Kidney epithelial cell (primary cell): Measurements from ENCODE around the gene SMAD2. TPM values are rescaled to one million over a fixed set of nuclear protein-coding genes. Genes with fewer than 3 reads are reported as not detected.

ENCODE experiments used
- DNase-seq: peaks from one replicate; pipeline ENCODE4 v3.0.0-alpha.2; 2010; ENCODE audit warnings: low read depth
- H3K27me3 ChIP-seq: 2 replicates; pipeline ENCODE4 v1.6.0; 2011; ENCODE audit warnings: low read length; ENCODE audit not compliant: control insufficient read depth, insufficient read depth
- H3K36me3 ChIP-seq: 2 replicates; pipeline ENCODE4 v1.5.1; 2011; ENCODE audit warnings: low read length; ENCODE audit not compliant: control insufficient read depth, insufficient read depth
- H3K4me3 ChIP-seq: 2 replicates; pipeline ENCODE4 v1.5.1; 2011; ENCODE audit warnings: low read depth, mild to moderate bottlenecking, control low read depth, low read length
- CTCF ChIP-seq: IDR thresholded peaks from 2 replicates; pipeline ENCODE4 v1.5.1; 2011; ENCODE audit warnings: mild to moderate bottlenecking, moderate library complexity, low read length, control low read depth, inconsistent platforms; ENCODE audit not compliant: insufficient read depth, poor library complexity, severe bottlenecking
- total RNA-seq: library from RNA; depleted of rRNA; stranded (reverse); fragments of >200 nt; gene quantifications from 2 replicates; pipeline ENCODE4 v1.2.3, GENCODE V29; 2015

SMAD2 gene
- total RNA-seq, 1 donor from 2014 or later, result 122 TPM

- DNase-seq, result no peak
- TF ChIP-seq CTCF, result no peak
- Histone ChIP-seq H3K4me3 (no peak overlapping the region), H3K27me3 (no peaks in the 10 kb centered on the region), H3K36me3 (no peaks in the 10 kb centered on the region)
Observed at GRCh38 chr18:47901624-47902362, 28.7 kb downstream of the SMAD2 start.

- H3K27me3 ChIP-seq, result no peaks in the 10 kb centered on the region
- no peak for TF ChIP-seq CTCF
Observed at GRCh38 chr18:47899107-47899840, 31.2 kb downstream of the SMAD2 start.

GRCh38 chr18:47898696-47899095 is 31.8 kb downstream of the SMAD2 start:
- DNase-seq, result no peak
- H3K4me3 ChIP-seq, result no peak overlapping the region
- TF ChIP-seq CTCF, result no peak
- H3K36me3 ChIP-seq, result no peaks in the 10 kb centered on the region
- no peaks in the 10 kb centered on the region for H3K27me3 ChIP-seq

More at GRCh38 chr18:47899107-47899840, 31.2 kb downstream of the SMAD2 start:
- DNase-seq, result no peak
- Histone ChIP-seq H3K36me3 (no peaks in the 10 kb centered on the region), H3K4me3 (no peak overlapping the region)

GRCh38 chr18:47898055-47898454 is 32.4 kb downstream of the SMAD2 start:
- no peak for TF ChIP-seq CTCF
- no peak for DNase-seq
- H3K36me3 ChIP-seq, result no peaks in the 10 kb centered on the region
- no peak overlapping the region for H3K4me3 ChIP-seq
- no peaks in the 10 kb centered on the region for H3K27me3 ChIP-seq

- no peak overlapping the region for H3K4me3 ChIP-seq
- TF ChIP-seq CTCF, result no peak
- no peak for DNase-seq
- H3K27me3 ChIP-seq, result no peaks in the 10 kb centered on the region
- no peaks in the 10 kb centered on the region for H3K36me3 ChIP-seq
Observed at GRCh38 chr18:47895565-47896250, 34.8 kb downstream of the SMAD2 start.
